Prostate gland (tissue), 2 donors: ENCODE results near the gene MS4A5. TPM values are rescaled to one million over a fixed set of nuclear protein-coding genes. Genes with fewer than 3 reads are reported as not detected.

Source experiments
- DNase-seq: peaks from one replicate; pipeline ENCODE4 v3.0.0-alpha.2; 2019; ENCODE audit warnings: low spot score
- H3K27ac ChIP-seq, 2 donors: fragments of 200-600 bp; sonication (generic); 2 replicates each; pipeline ENCODE4 v1.5.1; 2017 to 2019
- H3K27me3 ChIP-seq: fragments of 200-600 bp; sonication (generic); replicated peaks from 2 replicates; pipeline ENCODE4 v1.5.1; 2019; ENCODE audit not compliant: insufficient read depth
- H3K36me3 ChIP-seq, 2 donors: fragments of 200-600 bp; sonication (generic); 1 replicate in 1 of 2; 2 replicates in 1 of 2; pipeline versions ENCODE4 v1.5.1 to v1.8.1; 2017 to 2019
- H3K4me1 ChIP-seq: fragments of 200-600 bp; sonication (generic); replicated peaks from 2 replicates; pipeline ENCODE4 v1.5.1; 2019
- H3K4me3 ChIP-seq, 2 donors: fragments of 200-600 bp; sonication (generic); 2 replicates each; pipeline ENCODE4 v1.5.1; 2017 to 2019
- H3K9me3 ChIP-seq: fragments of 200-600 bp; sonication (generic); 2 replicates; pipeline ENCODE4 v1.5.1; 2017
- POLR2A ChIP-seq: fragments of 450-650 bp; IDR thresholded peaks from one replicate; pipeline ENCODE4 v1.6.1; 2016; ENCODE audit warnings: antibody characterized with exemption, mild to moderate bottlenecking
- POLR2AphosphoS5 ChIP-seq: sonication (generic); formaldehyde crosslinking; IDR thresholded peaks from one replicate; pipeline ENCODE4 v1.6.1; 2017; ENCODE audit warnings: antibody characterized with exemption
- WGBS: methylation state at CpG from one replicate; pipeline ENCODE4 v1.1.5; 2018; 5-methylcytosine and 5-hydroxymethylcytosine counted together
- intact Hi-C: fragments of 100-400 bp; cut with DNase I; formaldehyde crosslinking; loops from one replicate; pipeline ENCODE4 v1.14.2; 2022
- total RNA-seq, 2 donors: library from RNA; depleted of rRNA; stranded (reverse); fragments of >200 nt; gene quantifications; one replicate each; pipeline ENCODE4 v1.1.0, GENCODE V29; 2016
- TF ChIP-seq, protein P1 (sequence below), 4 experiments: fragments of 200-600 bp in 2 of 4; fragments of 450-650 bp in 2 of 4; sonication (generic) in 2 of 4; IDR thresholded peaks; 1 replicate in 3 of 4; 2 replicates in 1 of 4; pipeline ENCODE4 v1.5.1; 2016 to 2019; ENCODE audit warnings: antibody characterized with exemption in 4 of 4, mild to moderate bottlenecking in 2 of 4, moderate library complexity in 2 of 4

The MS4A5 gene
- total RNA-seq, 2 donors from 2014 or later, result 9.1 TPM; not detected in 1

- H3K4me3 ChIP-seq, result no peak overlapping the region
- no peak overlapping the region for H3K27ac ChIP-seq
- H3K27me3 ChIP-seq, result no peaks in the 10 kb centered on the region
- H3K9me3 ChIP-seq, result no peaks in the 10 kb centered on the region
- no peaks in the 10 kb centered on the region for H3K36me3 ChIP-seq
- DNase-seq, result no peak
- no peaks in the 10 kb centered on the region for H3K4me1 ChIP-seq
- intact Hi-C loops, result no loop called here
- 96% methylated on average over 2 of the region's 2 CpGs for WGBS
- no peak for TF ChIP-seq POLR2AphosphoS5
- no peak for TF ChIP-seq POLR2A
- TF ChIP-seq, protein P1, sequence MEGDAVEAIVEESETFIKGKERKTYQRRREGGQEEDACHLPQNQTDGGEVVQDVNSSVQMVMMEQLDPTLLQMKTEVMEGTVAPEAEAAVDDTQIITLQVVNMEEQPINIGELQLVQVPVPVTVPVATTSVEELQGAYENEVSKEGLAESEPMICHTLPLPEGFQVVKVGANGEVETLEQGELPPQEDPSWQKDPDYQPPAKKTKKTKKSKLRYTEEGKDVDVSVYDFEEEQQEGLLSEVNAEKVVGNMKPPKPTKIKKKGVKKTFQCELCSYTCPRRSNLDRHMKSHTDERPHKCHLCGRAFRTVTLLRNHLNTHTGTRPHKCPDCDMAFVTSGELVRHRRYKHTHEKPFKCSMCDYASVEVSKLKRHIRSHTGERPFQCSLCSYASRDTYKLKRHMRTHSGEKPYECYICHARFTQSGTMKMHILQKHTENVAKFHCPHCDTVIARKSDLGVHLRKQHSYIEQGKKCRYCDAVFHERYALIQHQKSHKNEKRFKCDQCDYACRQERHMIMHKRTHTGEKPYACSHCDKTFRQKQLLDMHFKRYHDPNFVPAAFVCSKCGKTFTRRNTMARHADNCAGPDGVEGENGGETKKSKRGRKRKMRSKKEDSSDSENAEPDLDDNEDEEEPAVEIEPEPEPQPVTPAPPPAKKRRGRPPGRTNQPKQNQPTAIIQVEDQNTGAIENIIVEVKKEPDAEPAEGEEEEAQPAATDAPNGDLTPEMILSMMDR (IDR thresholded peaks at IDR 0.05), result no peak
Measured at GRCh38 chr11:60493454-60493853, 64.1 kb downstream of the MS4A5 start.

Other genes with a start within 250 kb of the MS4A5 start
- gene MS4A6A, start 246.5 kb upstream of the MS4A5 start, total RNA-seq, result 10 to 100 TPM; 13.4 to 44.1 TPM
- 1 to 10 TPM in 1 of 2 donors, not detected in 1; 1.5 TPM for gene MS4A4E, start 186.4 kb upstream of the MS4A5 start, total RNA-seq
- gene MS4A4A, start 148.9 kb upstream of the MS4A5 start, total RNA-seq, result 10 to 100 TPM in 1 of 2 donors, 1 to 10 TPM in 1; 2.1 to 10.6 TPM
- 1 to 10 TPM in 1 of 2 donors, not detected in 1; 1.4 TPM for gene MS4A6E, start 102.3 kb upstream of the MS4A5 start, total RNA-seq
- gene MS4A7, start 51.0 kb upstream of the MS4A5 start, total RNA-seq, result 1 to 10 TPM; 3.7 to 7.6 TPM
- 1 to 10 TPM in 1 of 2 donors, under 1 TPM in 1; 0.23 to 6.1 TPM for gene MS4A14, start 33.1 kb upstream of the MS4A5 start, total RNA-seq
- not detected for gene MS4A1, start 26.3 kb downstream of the MS4A5 start, total RNA-seq
- gene MS4A12, start 63.2 kb downstream of the MS4A5 start, total RNA-seq, result not detected
- gene MS4A13, start 85.8 kb downstream of the MS4A5 start, total RNA-seq, result not detected